ENCODE data around the gene AGT. TPM values are rescaled to one million over a fixed set of nuclear protein-coding genes. Genes with fewer than 3 reads are reported as not detected.

AGT gene
- total RNA-seq, 6 donors from 2014 or later = 1.1 to 2.6 (median 1.7) TPM; not detected in 1

- no peak for TF ChIP-seq POLR2A (IDR thresholded peaks at IDR 0.05)
- TF ChIP-seq CTCF (IDR thresholded peaks at IDR 0.05) = no peak
- TF ChIP-seq EP300 (IDR thresholded peaks at IDR 0.05) = no peak
- no peak for TF ChIP-seq POLR2AphosphoS5 (IDR thresholded peaks at IDR 0.05)
- WGBS, 2 donors = 78 to 84% methylated on average over 4 to 9 of the region's 9 CpGs
- H3K4me1 ChIP-seq = peaks cover 0 to 4% (median 0%) of the 10 kb centered on the region in 4 donors
- ATAC-seq (ENCODE audit: low FRiP score in 2 of 2) = no peak
- H3K27me3 ChIP-seq = no peaks in the 10 kb centered on the region
- no peak overlapping the region for H3K27ac ChIP-seq
- no peaks in the 10 kb centered on the region for H3K36me3 ChIP-seq
- DNase-seq = no peak
- no peak overlapping the region for H3K4me3 ChIP-seq
- no peaks in the 10 kb centered on the region for H3K9me3 ChIP-seq
These were observed 7.8 kb downstream of the AGT start for GRCh38 chr1:230706020-230706699.

- H3K27ac ChIP-seq = no peak overlapping the region
- H3K4me3 ChIP-seq = no peak overlapping the region
- ATAC-seq (ENCODE audit: low FRiP score in 2 of 2) = no peak
- peaks cover 0 to 4% (median 0%) of the 10 kb centered on the region in 4 donors for H3K4me1 ChIP-seq
- no peaks in the 10 kb centered on the region for H3K27me3 ChIP-seq
- no peaks in the 10 kb centered on the region for H3K36me3 ChIP-seq
- H3K9me3 ChIP-seq = no peaks in the 10 kb centered on the region
- 90 to 92% methylated on average over 9 to 18 of the region's 18 CpGs for WGBS, 2 donors
- no peak for DNase-seq
- no peak for TF ChIP-seq POLR2AphosphoS5 (IDR thresholded peaks at IDR 0.05)
- TF ChIP-seq POLR2A (IDR thresholded peaks at IDR 0.05) = no peak
- TF ChIP-seq CTCF (IDR thresholded peaks at IDR 0.05) = no peak
- TF ChIP-seq EP300 (IDR thresholded peaks at IDR 0.05) = no peak
These were observed 8.5 kb downstream of the AGT start for GRCh38 chr1:230705289-230706019.

GRCh38 chr1:230704830-230705229 is 9.1 kb downstream of the AGT start:
- H3K36me3 ChIP-seq = no peaks in the 10 kb centered on the region

GRCh38 chr1:230703679-230704385 is 10.1 kb downstream of the AGT start:
- 93 to 100% methylated on average over 7 to 8 of the region's 8 CpGs for WGBS, 2 donors
- DNase-seq = no peak
- no peak for ATAC-seq (ENCODE audit: low FRiP score in 2 of 2)
- Histone ChIP-seq H3K4me3 (no peak overlapping the region), H3K9me3 (no peaks in the 10 kb centered on the region), H3K4me1 (peaks cover 0 to 4% (median 0%) of the 10 kb centered on the region in 4 donors), H3K27ac (no peak overlapping the region), H3K36me3 (no peaks in the 10 kb centered on the region), H3K27me3 (no peaks in the 10 kb centered on the region)
- no peak for TF ChIP-seq EP300 (IDR thresholded peaks at IDR 0.05)
- no peak for TF ChIP-seq POLR2A (IDR thresholded peaks at IDR 0.05)
- TF ChIP-seq CTCF (IDR thresholded peaks at IDR 0.05) = no peak
- TF ChIP-seq POLR2AphosphoS5 (IDR thresholded peaks at IDR 0.05) = no peak

More at GRCh38 chr1:230704830-230705229, 9.1 kb downstream of the AGT start:
- ATAC-seq (ENCODE audit: low FRiP score in 2 of 2) (no peak), DNase-seq (no peak)
- no peaks in the 10 kb centered on the region for H3K27me3 ChIP-seq
- H3K9me3 ChIP-seq = no peaks in the 10 kb centered on the region
- H3K4me3 ChIP-seq = no peak overlapping the region
- 85 to 92% methylated on average over 7 of the region's 7 CpGs for WGBS, 2 donors
- no peak overlapping the region for H3K27ac ChIP-seq
- TF ChIP-seq EP300 (IDR thresholded peaks at IDR 0.05) = no peak
- TF ChIP-seq POLR2A (IDR thresholded peaks at IDR 0.05) = no peak
- TF ChIP-seq POLR2AphosphoS5 (IDR thresholded peaks at IDR 0.05) = no peak
- no peak for TF ChIP-seq CTCF (IDR thresholded peaks at IDR 0.05)
- peaks cover 0 to 4% (median 0%) of the 10 kb centered on the region in 4 donors for H3K4me1 ChIP-seq
